B cell (primary cell): ENCODE results near the gene LAMC2.

Experiments used
- CTCF ChIP-seq: fragments of 200-600 bp; IDR thresholded peaks from one replicate; pipeline ENCODE4 v1.8.0; 2022; ENCODE audit warnings: antibody characterized with exemption, mild to moderate bottlenecking
- EZH2 ChIP-seq: IDR thresholded peaks from 2 replicates; pipeline ENCODE4 v1.6.1; 2012; ENCODE audit warnings: borderline replicate concordance, low read depth, mild to moderate bottlenecking, moderate library complexity, low read length; ENCODE audit not compliant: insufficient read depth, poor library complexity, severe bottlenecking

GRCh38 chr1:183147735-183148134 lies 38.3 kb upstream of the LAMC2 start:
- TF ChIP-seq CTCF (no peak), EZH2 (no peak)
